GM12878 (cell line): ENCODE measurements around the gene KHDRBS2. TPM values are rescaled to one million over a fixed set of nuclear protein-coding genes. Genes with fewer than 3 reads are reported as not detected.

Experiments used
- ATAC-seq: fragments of 200-7000 bp; cut with Tn5 transposase; 3 replicates; pipeline ENCODE4 v1.9.1; 2020; ENCODE audit warnings: mild to moderate bottlenecking, moderate library complexity
- BruUV-seq: library from RNA; stranded (reverse); fragments of 400-500 nt; replicated peaks from 2 replicates; lab custom pipeline; 2021; lab: Mats Ljungman, UMichigan
- CTCF ChIA-PET: fragments of 300-600 bp; sonication (Branson Sonifier 250); formaldehyde crosslinking; extraction: SDS; loops from one replicate; lab custom pipeline; 2021; ENCODE audit warnings: inconsistent platforms; lab: Yijun Ruan, JAX
- POLR2A ChIA-PET: fragments of 350-600 bp; formaldehyde crosslinking; extraction: SDS; loops from one replicate; lab custom pipeline; 2021; ENCODE audit warnings: inconsistent platforms; lab: Charles Lee
- RAD21 ChIA-PET: fragments of 300-600 bp; sonication (Branson Sonifier 250); formaldehyde crosslinking; loops from one replicate; lab custom pipeline; 2023; ENCODE audit warnings: antibody characterized with exemption; ENCODE audit not compliant: unreplicated experiment; lab: Charles Lee
- SMC1A ChIA-PET: fragments of 300-600 bp; sonication (Branson Sonifier 250); formaldehyde crosslinking; loops from one replicate; lab custom pipeline; 2023; ENCODE audit not compliant: unreplicated experiment, uncharacterized antibody; lab: Charles Lee
- DNase-seq: peaks from one replicate; pipeline ENCODE4 v3.0.0-alpha.2; 2011; ENCODE audit warnings: low read depth, low spot score
- FAIRE-seq: peaks from 3 replicates; lab custom pipeline; 2011; peaks lifted over from hg19 to GRCh38; lab: Jason Lieb, UNC
- H2AFZ ChIP-seq: 2 replicates; pipeline ENCODE4 v1.6.0; 2011; ENCODE audit warnings: low read depth, low read length, control low read depth; ENCODE audit not compliant: control insufficient read depth
- H3K27ac ChIP-seq: 2 replicates; pipeline ENCODE4 v1.5.1; 2011; ENCODE audit warnings: control low read depth; ENCODE audit not compliant: control insufficient read depth, insufficient read depth
- H3K27me3 ChIP-seq, 2 experiments: replicated peaks in 1 of 2; 2 replicates each; pipeline versions ENCODE4 v1.6.0 to v1.6.1; 2011; ENCODE audit warnings: low read length in 1 of 2; ENCODE audit not compliant: control insufficient read depth in 2 of 2, insufficient read depth in 2 of 2
- H3K36me3 ChIP-seq, 2 experiments: 2 replicates each; pipeline ENCODE4 v1.5.1; 2011; ENCODE audit warnings: low read length in 1 of 2; ENCODE audit not compliant: control insufficient read depth in 2 of 2, insufficient read depth in 2 of 2
- H3K4me1 ChIP-seq: 2 replicates; pipeline ENCODE4 v1.6.1; 2011; ENCODE audit warnings: mild to moderate bottlenecking, low read length, moderate library complexity, mixed read lengths; ENCODE audit not compliant: control insufficient read depth, insufficient read depth
- H3K4me2 ChIP-seq: 2 replicates; pipeline ENCODE4 v1.6.0; 2011; ENCODE audit warnings: control low read depth; ENCODE audit not compliant: control insufficient read depth, insufficient read depth
- H3K4me3 ChIP-seq: fragments of 200-600 bp; sonication (generic); 2 replicates; pipeline ENCODE4 v1.5.1; 2016
- H3K79me2 ChIP-seq: 2 replicates; pipeline ENCODE4 v1.6.0; 2011; ENCODE audit warnings: low read length; ENCODE audit not compliant: control insufficient read depth, insufficient read depth
- H3K9ac ChIP-seq: 2 replicates; pipeline ENCODE4 v1.8.0; 2011; ENCODE audit warnings: low read length, control low read depth, mixed read lengths; ENCODE audit not compliant: control insufficient read depth, insufficient read depth
- H3K9me3 ChIP-seq: replicated peaks from 3 replicates; pipeline ENCODE4 v1.5.1; 2011; ENCODE audit warnings: mild to moderate bottlenecking, low read length; ENCODE audit not compliant: control insufficient read depth, insufficient read depth
- H4K20me1 ChIP-seq: 2 replicates; pipeline ENCODE4 v1.6.0; 2011; ENCODE audit not compliant: control insufficient read depth, insufficient read depth
- ASH2L ChIP-seq: fragments of 300-600, 200-600 bp; sonication (generic); IDR thresholded peaks from 2 replicates; pipeline ENCODE4 v1.6.1; 2017; ENCODE audit warnings: low read depth, mild to moderate bottlenecking, borderline replicate concordance
- BCL11A ChIP-seq: IDR thresholded peaks from 2 replicates; pipeline ENCODE4 v1.6.1; 2011; ENCODE audit warnings: low read depth, low read length
- BCL3 ChIP-seq: IDR thresholded peaks from 2 replicates; pipeline ENCODE4 v1.6.1; 2011; ENCODE audit warnings: borderline replicate concordance, low read depth, mild to moderate bottlenecking, moderate library complexity, low read length; ENCODE audit not compliant: insufficient read depth, poor library complexity, severe bottlenecking
- CEBPZ ChIP-seq: fragments of 150-350 bp; IDR thresholded peaks from 2 replicates; pipeline ENCODE4 v1.6.1; 2016; ENCODE audit warnings: low read depth, low read length
- ELK1 ChIP-seq: IDR thresholded peaks from 2 replicates; pipeline ENCODE4 v1.6.1; 2012; ENCODE audit warnings: low read depth, low read length, improper control_type of control experiment
- ESRRA ChIP-seq: IDR thresholded peaks from 2 replicates; pipeline ENCODE4 v1.6.1; 2012; ENCODE audit warnings: mild to moderate bottlenecking, low read length, improper control_type of control experiment
- IKZF2 ChIP-seq, 2 experiments: fragments of 450-650 bp; IDR thresholded peaks; 2 replicates each; pipeline ENCODE4 v1.6.1; 2017; ENCODE audit warnings: mild to moderate bottlenecking in 2 of 2, moderate library complexity in 2 of 2
- NKRF ChIP-seq: fragments of 450-650 bp; conservative IDR thresholded peaks from 2 replicates; pipeline ENCODE4 v1.6.1; 2017; ENCODE audit warnings: mild to moderate bottlenecking, moderate library complexity
- PKNOX1 ChIP-seq: fragments of 450-650 bp; IDR thresholded peaks from 2 replicates; pipeline ENCODE4 v1.6.1; 2016; ENCODE audit warnings: mild to moderate bottlenecking
- RAD21 ChIP-seq: IDR thresholded peaks from 2 replicates; pipeline ENCODE4 v1.6.1; 2011; ENCODE audit warnings: mild to moderate bottlenecking, low read depth, low read length, moderate library complexity; ENCODE audit not compliant: insufficient read depth
- RAD51 ChIP-seq: fragments of 450-650 bp; IDR thresholded peaks from 2 replicates; pipeline ENCODE4 v1.6.1; 2016; ENCODE audit warnings: moderate library complexity, mild to moderate bottlenecking, inconsistent platforms
- SPI1 ChIP-seq: IDR thresholded peaks from 2 replicates; pipeline ENCODE4 v1.6.1; 2011; ENCODE audit warnings: low read depth, mild to moderate bottlenecking, low read length, moderate library complexity, borderline replicate concordance; ENCODE audit not compliant: insufficient read depth
- WGBS: methylation state at CpG from one replicate; pipeline ENCODE4 v1.1.6; 2016; ENCODE audit warnings: low lambda C conversion rate; ENCODE audit not compliant: insufficient replicate concordance, insufficient coverage; ENCODE audit errors: missing lambda C conversion rate; 5-methylcytosine and 5-hydroxymethylcytosine counted together
- in situ Hi-C: fragments of 300-500 bp; cut with MboI; formaldehyde crosslinking; loops from 9 replicates; pipeline ENCODE4 v1.14.3; 2018; ENCODE audit warnings: mixed read lengths
- intact Hi-C: fragments of 100-400 bp; cut with micrococcal nuclease; formaldehyde crosslinking; loops from one replicate; pipeline ENCODE4 v1.14.2; 2022; ENCODE audit not compliant: unreplicated experiment
- polyA plus RNA-seq, 11 experiments: library from polyadenylated mRNA; depleted of rRNA in 4 of 11; unstranded in 6 of 11; stranded (reverse) in 5 of 11; fragments of >200 nt; fragmentation: Nextera tagmentation in 4 of 11; fragmentation: Illumina TruSeq in 1 of 11; extraction: Ambion mirVana in 4 of 11; extraction: Trizol in 1 of 11; gene quantifications; 1 replicate in 1 of 11; 2 replicates in 10 of 11; pipeline versions ENCODE4 v1.2.1 to v1.2.3, GENCODE V29; 2011 to 2016; ENCODE audit warnings: inconsistent platforms in 2 of 11, missing spikeins in 2 of 11, low read depth in 1 of 11
- total RNA-seq, 4 experiments: library from RNA; depleted of rRNA in 3 of 4; stranded (reverse); fragments of >200 nt in 3 of 4; fragmentation: Illumina TruSeq in 1 of 4; extraction: Trizol in 1 of 4; gene quantifications; 2 replicates each; pipeline versions ENCODE4 v1.2.1 to v1.2.3, GENCODE V29; 2013 to 2021

The KHDRBS2 gene
- total and polyA plus RNA-seq, 10 of the 15 experiments (the other 5 are each of a cell fraction or from before 2014, with no cell fraction given) = 0.11 to 0.56 TPM; not detected in 8

GRCh38 chr6:61787998-61788397, 498.0 kb downstream of the KHDRBS2 start:
- in situ Hi-C loops = no loop called here
- POLR2A ChIA-PET = no interaction called here

More at GRCh38 chr6:61787998-61788397, 498.0 kb downstream of the KHDRBS2 start:
- Histone ChIP-seq H3K4me2 (no peak overlapping the region), H3K9me3 (no peaks in the 10 kb centered on the region), H3K9ac (no peak overlapping the region), H3K36me3 (no peaks in the 10 kb centered on the region), H3K27ac (no peak overlapping the region), H2AFZ (no peak overlapping the region), H3K4me3 (no peak overlapping the region), H4K20me1 (no peaks in the 10 kb centered on the region), H3K27me3 (no peaks in the 10 kb centered on the region), H3K79me2 (no peaks in the 10 kb centered on the region), H3K4me1 (no peaks in the 10 kb centered on the region)
- ATAC-seq (no peak), DNase-seq (no peak), FAIRE-seq (no peak)
- TF ChIP-seq BCL11A (no peak), ELK1 (no peak), ASH2L (no peak), ESRRA (no peak), SPI1 (no peak), RAD51 (no peak), BCL3 (no peak), CEBPZ (no peak), IKZF2 (IDR thresholded peaks at IDR 0.05) (no peak), NKRF (no peak), PKNOX1 (no peak), RAD21 (no peak)
- ChIA-PET SMC1A (no interaction called here), RAD21 (no interaction called here), CTCF (no interaction called here)
- WGBS = 0% methylated on average over 1 of the region's 1 CpG
- no TSS peak for BruUV-seq
- intact Hi-C loops = no loop called here
